ENCODE data around the gene DBNDD2.

DBNDD2 gene

GRCh38 chr20:45367126-45367525 lies 41.0 kb upstream of the DBNDD2 start:
- Histone ChIP-seq H3K27ac (ENCODE audit: low read depth, low read length) (no peak overlapping the region), H3K27me3 (ENCODE audit: control insufficient read depth, insufficient read depth, low read length) (no peaks in the 10 kb centered on the region), H3K9ac (ENCODE audit: low read depth, low read length) (no peak overlapping the region), H3K4me1 (ENCODE audit: control insufficient read depth, insufficient read depth, low read length) (0 out of 2 replicates have a peak, but pooled peaks cover 2% of the 10 kb centered on the region), H3K4me3 (ENCODE audit: low read depth, low read length) (no peak overlapping the region), H3K36me3 (ENCODE audit: control insufficient read depth, insufficient read depth, low read length) (peaks cover 31% of the 10 kb centered on the region), H3K9me3 (ENCODE audit: control insufficient read depth, insufficient read depth, low read length) (no peaks in the 10 kb centered on the region)

GRCh38 chr20:45368221-45368980 lies 39.7 kb upstream of the DBNDD2 start:
- Histone ChIP-seq H3K27me3 (ENCODE audit: control insufficient read depth, insufficient read depth, low read length) (peaks cover 6% of the 10 kb centered on the region), H3K9me3 (ENCODE audit: control insufficient read depth, insufficient read depth, low read length) (no peaks in the 10 kb centered on the region), H3K36me3 (ENCODE audit: control insufficient read depth, insufficient read depth, low read length) (peaks cover 31% of the 10 kb centered on the region), H3K4me3 (ENCODE audit: low read depth, low read length) (no peak overlapping the region), H3K27ac (ENCODE audit: low read depth, low read length) (no peak overlapping the region), H3K4me1 (ENCODE audit: control insufficient read depth, insufficient read depth, low read length) (peaks cover 4% of the 10 kb centered on the region), H3K9ac (ENCODE audit: low read depth, low read length) (no peak overlapping the region)

- no peak overlapping the region for H3K9ac ChIP-seq (ENCODE audit: low read depth, low read length)
- H3K4me1 ChIP-seq (ENCODE audit: control insufficient read depth, insufficient read depth, low read length) = peaks cover 4% of the 10 kb centered on the region
- H3K4me3 ChIP-seq (ENCODE audit: low read depth, low read length) = no peak overlapping the region
Observed at GRCh38 chr20:45370571-45371160, 37.4 kb upstream of the DBNDD2 start.

GRCh38 chr20:45372241-45372640 lies 35.8 kb upstream of the DBNDD2 start:
- Histone ChIP-seq H3K9me3 (ENCODE audit: control insufficient read depth, insufficient read depth, low read length) (no peaks in the 10 kb centered on the region), H3K9ac (ENCODE audit: low read depth, low read length) (no peak overlapping the region), H3K27me3 (ENCODE audit: control insufficient read depth, insufficient read depth, low read length) (peaks cover 7% of the 10 kb centered on the region), H3K36me3 (ENCODE audit: control insufficient read depth, insufficient read depth, low read length) (peaks cover 11% of the 10 kb centered on the region), H3K4me3 (ENCODE audit: low read depth, low read length) (no peak overlapping the region), H3K27ac (ENCODE audit: low read depth, low read length) (no peak overlapping the region), H3K4me1 (ENCODE audit: control insufficient read depth, insufficient read depth, low read length) (peaks cover 4% of the 10 kb centered on the region)

More at GRCh38 chr20:45370571-45371160, 37.4 kb upstream of the DBNDD2 start:
- peaks cover 26% of the 10 kb centered on the region for H3K36me3 ChIP-seq (ENCODE audit: control insufficient read depth, insufficient read depth, low read length)
- H3K27me3 ChIP-seq (ENCODE audit: control insufficient read depth, insufficient read depth, low read length) = peaks cover 7% of the 10 kb centered on the region
- H3K27ac ChIP-seq (ENCODE audit: low read depth, low read length) = no peak overlapping the region
- no peaks in the 10 kb centered on the region for H3K9me3 ChIP-seq (ENCODE audit: control insufficient read depth, insufficient read depth, low read length)

GRCh38 chr20:45372646-45373352 lies 35.3 kb upstream of the DBNDD2 start:
- H3K9ac ChIP-seq (ENCODE audit: low read depth, low read length) = no peak overlapping the region
- peaks cover 7% of the 10 kb centered on the region for H3K27me3 ChIP-seq (ENCODE audit: control insufficient read depth, insufficient read depth, low read length)
- no peaks in the 10 kb centered on the region for H3K9me3 ChIP-seq (ENCODE audit: control insufficient read depth, insufficient read depth, low read length)
- peaks cover 5% of the 10 kb centered on the region for H3K36me3 ChIP-seq (ENCODE audit: control insufficient read depth, insufficient read depth, low read length)
- H3K27ac ChIP-seq (ENCODE audit: low read depth, low read length) = no peak overlapping the region
- peak overlapping the region; percentile 68; the same call in 1 of the 2 replicates for H3K4me3 ChIP-seq (ENCODE audit: low read depth, low read length)
- H3K4me1 ChIP-seq (ENCODE audit: control insufficient read depth, insufficient read depth, low read length) = peaks cover 4% of the 10 kb centered on the region

- H3K36me3 ChIP-seq (ENCODE audit: control insufficient read depth, insufficient read depth, low read length) = no peaks in the 10 kb centered on the region
- H3K4me3 ChIP-seq (ENCODE audit: low read depth, low read length) = peak overlapping the region; percentile 68
- no peak overlapping the region; the same call in 1 of the 2 replicates for H3K9ac ChIP-seq (ENCODE audit: low read depth, low read length)
- peaks cover 4% of the 10 kb centered on the region for H3K4me1 ChIP-seq (ENCODE audit: control insufficient read depth, insufficient read depth, low read length)
- H3K9me3 ChIP-seq (ENCODE audit: control insufficient read depth, insufficient read depth, low read length) = no peaks in the 10 kb centered on the region
- H3K27me3 ChIP-seq (ENCODE audit: control insufficient read depth, insufficient read depth, low read length) = peaks cover 7% of the 10 kb centered on the region
- no peak overlapping the region for H3K27ac ChIP-seq (ENCODE audit: low read depth, low read length)
Observed at GRCh38 chr20:45373353-45374100, 34.6 kb upstream of the DBNDD2 start.

- H3K4me3 ChIP-seq (ENCODE audit: low read depth, low read length) = no peak overlapping the region
Observed at GRCh38 chr20:45374101-45374467, 34.0 kb upstream of the DBNDD2 start.

GRCh38 chr20:45374966-45375365 lies 33.1 kb upstream of the DBNDD2 start:
- Histone ChIP-seq H3K9me3 (ENCODE audit: control insufficient read depth, insufficient read depth, low read length) (no peaks in the 10 kb centered on the region), H3K27me3 (ENCODE audit: control insufficient read depth, insufficient read depth, low read length) (peaks cover 7% of the 10 kb centered on the region), H3K4me3 (ENCODE audit: low read depth, low read length) (no peak overlapping the region), H3K4me1 (ENCODE audit: control insufficient read depth, insufficient read depth, low read length) (peaks cover 6% of the 10 kb centered on the region), H3K36me3 (ENCODE audit: control insufficient read depth, insufficient read depth, low read length) (no peaks in the 10 kb centered on the region), H3K27ac (ENCODE audit: low read depth, low read length) (no peak overlapping the region), H3K9ac (ENCODE audit: low read depth, low read length) (no peak overlapping the region)

More at GRCh38 chr20:45374101-45374467, 34.0 kb upstream of the DBNDD2 start:
- H3K9ac ChIP-seq (ENCODE audit: low read depth, low read length) = no peak overlapping the region
- no peak overlapping the region for H3K27ac ChIP-seq (ENCODE audit: low read depth, low read length)
- peaks cover 4% of the 10 kb centered on the region for H3K4me1 ChIP-seq (ENCODE audit: control insufficient read depth, insufficient read depth, low read length)
- peaks cover 7% of the 10 kb centered on the region for H3K27me3 ChIP-seq (ENCODE audit: control insufficient read depth, insufficient read depth, low read length)
- no peaks in the 10 kb centered on the region for H3K36me3 ChIP-seq (ENCODE audit: control insufficient read depth, insufficient read depth, low read length)
- H3K9me3 ChIP-seq (ENCODE audit: control insufficient read depth, insufficient read depth, low read length) = no peaks in the 10 kb centered on the region

GRCh38 chr20:45377269-45377668 lies 30.8 kb upstream of the DBNDD2 start:
- Histone ChIP-seq H3K4me3 (ENCODE audit: low read depth, low read length) (no peak overlapping the region), H3K9me3 (ENCODE audit: control insufficient read depth, insufficient read depth, low read length) (no peaks in the 10 kb centered on the region), H3K27ac (ENCODE audit: low read depth, low read length) (no peak overlapping the region), H3K9ac (ENCODE audit: low read depth, low read length) (no peak overlapping the region), H3K4me1 (ENCODE audit: control insufficient read depth, insufficient read depth, low read length) (peaks cover 11% of the 10 kb centered on the region), H3K36me3 (ENCODE audit: control insufficient read depth, insufficient read depth, low read length) (no peaks in the 10 kb centered on the region), H3K27me3 (ENCODE audit: control insufficient read depth, insufficient read depth, low read length) (peaks cover 7% of the 10 kb centered on the region)

- Histone ChIP-seq H3K4me3 (ENCODE audit: low read depth, low read length) (no peak within 1 kb of the TSS), H3K36me3 (ENCODE audit: control insufficient read depth, insufficient read depth, low read length) (no peaks in the 10 kb centered on the region), H3K27ac (ENCODE audit: low read depth, low read length) (no peak within 1 kb of the TSS), H3K27me3 (ENCODE audit: control insufficient read depth, insufficient read depth, low read length) (peaks cover 3% of the 10 kb centered on the region), H3K4me1 (ENCODE audit: control insufficient read depth, insufficient read depth, low read length) (peaks cover 9% of the 10 kb centered on the region), H3K9me3 (ENCODE audit: control insufficient read depth, insufficient read depth, low read length) (no peaks in the 10 kb centered on the region), H3K9ac (ENCODE audit: low read depth, low read length) (no peak within 1 kb of the TSS)
Observed at GRCh38 chr20:45378191-45378590, 29.9 kb upstream of the DBNDD2 start, which contains the start of gene TP53TG5. Gene TP53TG5 (minus strand): TSS chr20:45378325. CDS start chr20:45378236, 89 bp downstream.

Measured in HUES48 (cell line).